GM12878 (cell line): Measurements from ENCODE around the gene ZNF526.

ENCODE experiments used
- BACH1 ChIP-seq: fragments of 450-650 bp; IDR thresholded peaks from 2 replicates; pipeline ENCODE4 v1.6.1; 2017; ENCODE audit warnings: mild to moderate bottlenecking, borderline replicate concordance
- CBX5 ChIP-seq: sonication (generic); IDR thresholded peaks from 2 replicates; pipeline ENCODE4 v1.6.1; 2016; ENCODE audit warnings: low read depth, moderate library complexity, mild to moderate bottlenecking, inconsistent platforms
- CTCF ChIP-seq, 3 experiments: IDR thresholded peaks in 2 of 3; conservative IDR thresholded peaks in 1 of 3; 2 replicates each; pipeline ENCODE4 v1.5.1; 2011; ENCODE audit warnings: low read depth in 3 of 3, low read length in 3 of 3, mild to moderate bottlenecking in 3 of 3, control low read depth in 2 of 3, moderate library complexity in 2 of 3, inconsistent platforms in 1 of 3, mixed read lengths in 1 of 3; ENCODE audit not compliant: control insufficient read depth in 2 of 3, insufficient read depth in 1 of 3; ENCODE audit errors: extremely low read depth in 1 of 3
- EZH2 ChIP-seq: IDR thresholded peaks from 2 replicates; pipeline ENCODE4 v1.6.1; 2012; ENCODE audit warnings: low read depth, mild to moderate bottlenecking, control low read depth, inconsistent platforms, low read length, borderline replicate concordance; ENCODE audit not compliant: control insufficient read depth
- HDGF ChIP-seq: fragments of 450-650 bp; IDR thresholded peaks from 2 replicates; pipeline ENCODE4 v1.6.1; 2016; ENCODE audit warnings: antibody characterized with exemption
- MLLT1 ChIP-seq: fragments of 450-650 bp; IDR thresholded peaks from 2 replicates; pipeline ENCODE4 v1.6.1; 2016; ENCODE audit warnings: mild to moderate bottlenecking
- NR2C1 ChIP-seq: fragments of 450-650 bp; IDR thresholded peaks from 2 replicates; pipeline ENCODE4 v1.6.1; 2017; ENCODE audit warnings: antibody characterized with exemption, mild to moderate bottlenecking, moderate library complexity
- PML ChIP-seq: IDR thresholded peaks from 2 replicates; pipeline ENCODE4 v1.6.1; 2012; ENCODE audit warnings: low read length, inconsistent platforms
- POLR2A ChIP-seq: IDR thresholded peaks from 2 replicates; pipeline ENCODE4 v1.6.1; 2011; ENCODE audit warnings: low read depth, mild to moderate bottlenecking, low read length
- RAD21 ChIP-seq: IDR thresholded peaks from 2 replicates; pipeline ENCODE4 v1.6.1; 2011; ENCODE audit warnings: mild to moderate bottlenecking, low read depth, low read length, moderate library complexity; ENCODE audit not compliant: insufficient read depth
- YY1 ChIP-seq: IDR thresholded peaks from 2 replicates; pipeline ENCODE4 v1.6.1; 2011; ENCODE audit warnings: low read depth, mild to moderate bottlenecking, low read length
- ZBTB33 ChIP-seq: fragments of 450-650 bp; IDR thresholded peaks from 2 replicates; pipeline ENCODE4 v1.6.1; 2017; ENCODE audit warnings: mild to moderate bottlenecking

- TF ChIP-seq CBX5 (no peak), CTCF (IDR thresholded peaks at IDR 0.05 in 2 of 3, conservative IDR thresholded peaks at IDR 0.05 in 1 of 3; ENCODE audit: control insufficient read depth in 2 of 3, extremely low read depth in 1 of 3, insufficient read depth in 1 of 3, low read depth in 3 of 3, low read length in 3 of 3) (no peak), POLR2A (peak; percentile 72), PML (no peak), HDGF (peak; percentile 75; the same call in 1 of the 2 replicates), ZBTB33 (no peak), RAD21 (no peak), NR2C1 (0 out of 2 replicates have a peak, but pooled peaks have one; percentile 10), BACH1 (no peak), YY1 (no peak; the same call in 1 of the 2 replicates), EZH2 (no peak), MLLT1 (peak; percentile 47; the same call in 1 of the 2 replicates)
Observed at GRCh38 chr19:42268142-42268703, 48.1 kb downstream of the ZNF526 start.
